PC-3 (cell line): ENCODE data around the gene IQCC.

Source experiments
- EZH2 ChIP-seq: fragments of 300-600 bp; sonication (generic); IDR thresholded peaks from one replicate; pipeline ENCODE4 v1.6.1; 2017; ENCODE audit warnings: antibody characterized with exemption, mild to moderate bottlenecking, low read length; ENCODE audit not compliant: unreplicated experiment
- TF ChIP-seq, protein P1 (sequence below): fragments of 300-600 bp; sonication (generic); conservative IDR thresholded peaks from 2 replicates; pipeline ENCODE4 v1.5.1; 2017; ENCODE audit warnings: antibody characterized with exemption, low read depth, mild to moderate bottlenecking, low read length

DNA sequence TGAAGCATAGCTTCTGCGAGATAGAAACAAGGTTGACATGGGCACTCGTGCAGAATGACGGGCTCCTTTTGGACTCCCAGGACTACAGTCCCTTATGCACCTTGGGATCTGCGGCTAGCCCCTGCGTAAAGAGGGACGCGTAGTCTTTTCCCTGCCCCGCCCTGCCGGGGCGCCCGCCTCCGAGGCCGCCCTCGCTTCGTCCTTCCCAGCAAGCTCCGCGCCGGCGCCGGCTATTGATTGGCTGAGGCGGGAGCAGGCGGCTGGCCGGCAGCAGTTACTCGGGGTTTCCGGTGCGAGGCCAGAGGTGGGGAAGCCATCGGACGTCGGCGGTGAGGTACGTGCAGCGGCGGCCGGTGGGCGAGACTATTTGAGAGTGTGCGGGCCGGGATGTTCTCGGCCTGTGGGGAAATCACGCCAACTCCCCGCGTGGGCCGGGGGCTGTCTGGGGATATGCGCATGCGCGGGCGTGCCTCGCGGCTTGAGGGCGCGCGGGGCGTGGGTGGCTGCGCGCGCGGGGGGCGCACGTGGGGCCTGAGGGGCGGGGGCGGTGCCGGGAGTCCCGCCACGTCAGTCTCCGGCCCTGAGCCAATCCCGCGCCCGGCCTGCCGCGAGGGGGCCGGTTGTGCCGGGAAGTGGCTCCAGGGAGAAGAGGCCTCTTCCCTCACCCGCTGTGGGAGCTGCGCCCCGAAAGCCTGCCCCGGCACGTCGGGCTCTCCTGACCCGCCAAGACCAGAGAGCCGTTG, 25.9 kb upstream of the IQCC start, which contains the start of gene TXLNA:
- no peak for TF ChIP-seq EZH2
- TF ChIP-seq, protein P1, sequence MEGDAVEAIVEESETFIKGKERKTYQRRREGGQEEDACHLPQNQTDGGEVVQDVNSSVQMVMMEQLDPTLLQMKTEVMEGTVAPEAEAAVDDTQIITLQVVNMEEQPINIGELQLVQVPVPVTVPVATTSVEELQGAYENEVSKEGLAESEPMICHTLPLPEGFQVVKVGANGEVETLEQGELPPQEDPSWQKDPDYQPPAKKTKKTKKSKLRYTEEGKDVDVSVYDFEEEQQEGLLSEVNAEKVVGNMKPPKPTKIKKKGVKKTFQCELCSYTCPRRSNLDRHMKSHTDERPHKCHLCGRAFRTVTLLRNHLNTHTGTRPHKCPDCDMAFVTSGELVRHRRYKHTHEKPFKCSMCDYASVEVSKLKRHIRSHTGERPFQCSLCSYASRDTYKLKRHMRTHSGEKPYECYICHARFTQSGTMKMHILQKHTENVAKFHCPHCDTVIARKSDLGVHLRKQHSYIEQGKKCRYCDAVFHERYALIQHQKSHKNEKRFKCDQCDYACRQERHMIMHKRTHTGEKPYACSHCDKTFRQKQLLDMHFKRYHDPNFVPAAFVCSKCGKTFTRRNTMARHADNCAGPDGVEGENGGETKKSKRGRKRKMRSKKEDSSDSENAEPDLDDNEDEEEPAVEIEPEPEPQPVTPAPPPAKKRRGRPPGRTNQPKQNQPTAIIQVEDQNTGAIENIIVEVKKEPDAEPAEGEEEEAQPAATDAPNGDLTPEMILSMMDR, result no peak
